Endothelial cell of umbilical vein (primary cell): ENCODE results near the gene PCP2. TPM values are rescaled to one million over a fixed set of nuclear protein-coding genes. Genes with fewer than 3 reads are reported as not detected.

Experiments used
- BruUV-seq: library from RNA; stranded (reverse); fragments of 400-500 nt; replicated peaks from 2 replicates; lab custom pipeline; 2021; lab: Mats Ljungman, UMichigan
- CTCF ChIA-PET: fragments of 300-600, 350-600 bp; sonication (Branson Sonifier 250); formaldehyde crosslinking; loops from one replicate; lab custom pipeline; 2021; ENCODE audit warnings: antibody characterized with exemption, inconsistent platforms; lab: Charles Lee
- POLR2A ChIA-PET: fragments of 300-600, 350-600 bp; sonication (Branson Sonifier 250); formaldehyde crosslinking; loops from one replicate; lab custom pipeline; 2021; ENCODE audit warnings: antibody characterized with exemption, inconsistent platforms; lab: Charles Lee
- DNase-seq: peaks from one replicate; pipeline ENCODE4 v3.0.0-alpha.2; 2011; ENCODE audit warnings: low read depth, low spot score
- FAIRE-seq: peaks from 2 replicates; lab custom pipeline; 2011; peaks lifted over from hg19 to GRCh38; lab: Jason Lieb, UNC
- H2AFZ ChIP-seq: 2 replicates; pipeline ENCODE4 v1.6.0; 2012; ENCODE audit warnings: low read depth, low read length, control low read depth, inconsistent platforms
- H3K27ac ChIP-seq: 2 replicates; pipeline ENCODE4 v1.5.1; 2011; ENCODE audit warnings: low read depth, mild to moderate bottlenecking, control low read depth, low read length, moderate library complexity; ENCODE audit not compliant: insufficient read depth
- H3K27me3 ChIP-seq, 2 experiments: 2 replicates each; pipeline versions ENCODE4 v1.6.0 to v1.6.1; 2011; ENCODE audit warnings: low read length in 2 of 2, mixed read lengths in 1 of 2; ENCODE audit not compliant: control insufficient read depth in 2 of 2, insufficient read depth in 2 of 2
- H3K36me3 ChIP-seq, 2 experiments: 2 replicates in 1 of 2; 3 replicates in 1 of 2; pipeline ENCODE4 v1.5.1; 2011; ENCODE audit warnings: low read length in 2 of 2, mild to moderate bottlenecking in 1 of 2, moderate library complexity in 1 of 2; ENCODE audit not compliant: control insufficient read depth in 2 of 2, insufficient read depth in 2 of 2; ENCODE audit errors: extremely low read depth in 1 of 2
- H3K4me1 ChIP-seq: 3 replicates; pipeline ENCODE4 v1.5.1; 2011; ENCODE audit warnings: mild to moderate bottlenecking, low read length; ENCODE audit not compliant: control insufficient read depth, insufficient read depth; ENCODE audit errors: extremely low read depth
- H3K4me2 ChIP-seq: 2 replicates; pipeline ENCODE4 v1.6.1; 2011; ENCODE audit warnings: low read length, control low read depth, mixed read lengths; ENCODE audit not compliant: insufficient read depth
- H3K4me3 ChIP-seq, 3 experiments: fragments of 200-600 bp in 1 of 3; sonication (generic), shearing (Covaris generic) in 1 of 3; replicated peaks in 1 of 3; 2 replicates each; pipeline ENCODE4 v1.5.1; 2011 to 2016; ENCODE audit warnings: control low read depth in 3 of 3, low read length in 3 of 3, mild to moderate bottlenecking in 2 of 3, inconsistent platforms in 1 of 3, low read depth in 1 of 3, moderate library complexity in 1 of 3; ENCODE audit not compliant: insufficient read depth in 1 of 3
- H3K79me2 ChIP-seq: 2 replicates; pipeline ENCODE4 v1.6.0; 2012; ENCODE audit warnings: low read length, inconsistent platforms; ENCODE audit not compliant: control insufficient read depth, insufficient read depth
- H3K9ac ChIP-seq: replicated peaks from 2 replicates; pipeline ENCODE3; 2011; ENCODE audit warnings: low read length, control low read depth; ENCODE audit not compliant: insufficient read depth; ENCODE audit errors: extremely low read depth
- H3K9me1 ChIP-seq: replicated peaks from 3 replicates; pipeline ENCODE4 v1.6.0; 2011; ENCODE audit warnings: mild to moderate bottlenecking, low read length; ENCODE audit not compliant: control insufficient read depth, insufficient read depth; ENCODE audit errors: extremely low read depth
- H3K9me3 ChIP-seq: replicated peaks from 2 replicates; pipeline ENCODE4 v1.5.1; 2012; ENCODE audit warnings: low read length, inconsistent platforms; ENCODE audit not compliant: control insufficient read depth, insufficient read depth
- H4K20me1 ChIP-seq: replicated peaks from 2 replicates; pipeline ENCODE3; 2011; ENCODE audit warnings: mild to moderate bottlenecking, low read length; ENCODE audit not compliant: control insufficient read depth, insufficient read depth; ENCODE audit errors: extremely low read depth
- EZH2 ChIP-seq: IDR thresholded peaks from 2 replicates; pipeline ENCODE4 v1.6.1; 2012; ENCODE audit warnings: borderline replicate concordance, low read depth, mild to moderate bottlenecking, moderate library complexity, low read length, inconsistent platforms; ENCODE audit not compliant: severe bottlenecking
- FOS ChIP-seq: IDR thresholded peaks from 2 replicates; pipeline ENCODE4 v1.6.1; 2011; ENCODE audit warnings: mild to moderate bottlenecking, low read length, moderate library complexity, borderline replicate concordance; ENCODE audit not compliant: insufficient read depth
- GATA2 ChIP-seq: IDR thresholded peaks from 2 replicates; pipeline ENCODE4 v1.7.0; 2011; ENCODE audit warnings: low read depth, mild to moderate bottlenecking, moderate library complexity, mixed read lengths, low read length; ENCODE audit not compliant: insufficient read length, insufficient read depth
- JUN ChIP-seq: IDR thresholded peaks from 2 replicates; pipeline ENCODE4 v1.6.1; 2011; ENCODE audit warnings: borderline replicate concordance, low read depth; ENCODE audit not compliant: insufficient read length, insufficient read depth
- MYC ChIP-seq: IDR thresholded peaks from one replicate; pipeline ENCODE4 v1.6.1; 2011; ENCODE audit warnings: mild to moderate bottlenecking, low read depth, low read length
- POLR2A ChIP-seq: IDR thresholded peaks from 2 replicates; pipeline ENCODE4 v1.6.1; 2012; ENCODE audit warnings: low read depth, mild to moderate bottlenecking, control low read depth, low read length
- POLR2AphosphoS5 ChIP-seq: IDR thresholded peaks from 2 replicates; pipeline ENCODE4 v1.6.1; 2012; ENCODE audit warnings: low read depth, mild to moderate bottlenecking, control low read depth, low read length, moderate library complexity; ENCODE audit not compliant: insufficient read depth
- dilution Hi-C: fragments of 300-500 bp; cut with MboI; formaldehyde crosslinking; loops from one replicate; pipeline ENCODE4 v1.15.0; 2019; ENCODE audit warnings: low sequenced_read_pairs; ENCODE audit not compliant: extremely low pct_ligation_motif_present
- intact Hi-C: fragments of 100-400 bp; cut with micrococcal nuclease; formaldehyde crosslinking; loops from one replicate; pipeline ENCODE4 v1.10.0; 2022
- polyA plus RNA-seq, 4 experiments: library from polyadenylated mRNA; depleted of rRNA in 3 of 4; stranded (reverse) in 3 of 4; unstranded in 1 of 4; fragments of >200 nt; gene quantifications; 2 replicates each; pipeline versions ENCODE4 v1.2.1 to v1.2.3, GENCODE V29; 2011 to 2012; ENCODE audit warnings: missing spikeins in 1 of 4
- total RNA-seq: library from RNA; stranded (reverse); gene quantifications from 2 replicates; pipeline ENCODE4 v1.2.3, GENCODE V29; 2021
- TF ChIP-seq, protein P1 (sequence below): IDR thresholded peaks from 2 replicates; pipeline ENCODE4 v1.6.1; 2011; ENCODE audit not compliant: insufficient read depth, insufficient read length
- TF ChIP-seq, protein P2 (sequence below), 2 donors: IDR thresholded peaks; 1 replicate in 1 of 2; 2 replicates in 1 of 2; pipeline ENCODE4 v1.5.1; 2011; ENCODE audit warnings: low read length in 2 of 2, mild to moderate bottlenecking in 2 of 2, moderate library complexity in 2 of 2, control low read depth in 1 of 2, inconsistent platforms in 1 of 2, low read depth in 1 of 2; ENCODE audit not compliant: insufficient read depth in 1 of 2; ENCODE audit errors: extremely low read depth in 1 of 2

The PCP2 gene
- total and polyA plus RNA-seq, 2 donors (not counting 3 experiments of a cell fraction or from before 2014, with no cell fraction given), result not detected

DNA sequence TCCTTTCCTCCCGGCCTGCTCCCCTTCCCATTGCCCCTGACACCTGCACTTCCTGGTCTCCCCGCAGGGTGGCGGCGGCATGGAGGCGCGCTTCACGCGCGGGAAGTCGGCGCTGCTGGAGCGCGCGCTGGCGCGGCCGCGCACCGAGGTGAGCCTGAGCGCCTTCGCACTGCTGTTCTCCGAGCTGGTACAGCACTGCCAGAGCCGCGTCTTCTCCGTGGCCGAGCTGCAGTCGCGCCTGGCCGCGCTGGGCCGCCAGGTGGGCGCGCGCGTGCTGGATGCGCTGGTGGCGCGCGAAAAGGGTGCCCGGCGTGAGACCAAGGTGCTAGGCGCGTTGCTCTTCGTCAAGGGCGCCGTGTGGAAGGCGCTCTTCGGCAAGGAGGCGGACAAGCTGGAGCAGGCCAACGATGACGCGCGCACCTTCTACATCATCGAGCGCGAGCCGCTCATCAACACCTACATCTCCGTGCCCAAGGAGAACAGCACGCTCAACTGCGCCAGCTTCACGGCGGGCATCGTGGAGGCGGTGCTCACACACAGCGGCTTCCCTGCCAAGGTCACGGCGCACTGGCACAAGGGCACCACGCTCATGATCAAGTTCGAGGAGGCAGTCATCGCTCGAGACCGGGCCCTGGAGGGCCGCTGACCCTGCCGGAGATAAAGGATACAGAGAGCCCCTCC is 48.8 kb upstream of the PCP2 start:
- CTCF ChIA-PET, result interaction anchor here (1.3 to 2.5 kb wide), 2 partner anchors 113 to 116 kb away, joined by 4 to 137 read pairs; no protein-coding TSS in a partner anchor
- intact Hi-C loops, result loop anchor here (5.0 kb wide), 2 partner anchors 170 to 240 kb away; partner anchors contain the start of gene SNAPC2
- H3K27ac ChIP-seq, result no peak overlapping the region
- peak overlapping the region in 2 of 3 experiments; percentile 49 to 100 for H3K4me3 ChIP-seq
- no peak overlapping the region for H3K9ac ChIP-seq
- H3K79me2 ChIP-seq, result peaks cover 21% of the 10 kb centered on the region
- no peaks in the 10 kb centered on the region for H3K9me3 ChIP-seq
- no peak for FAIRE-seq
- peak overlapping the region; percentile 65 for H3K4me2 ChIP-seq
- peaks cover 0 to 3% of the 10 kb centered on the region in 2 experiments for H3K36me3 ChIP-seq
- POLR2A ChIA-PET, result no interaction called here
- no peaks in the 10 kb centered on the region for H3K9me1 ChIP-seq
- peaks cover 7% of the 10 kb centered on the region for H3K4me1 ChIP-seq
- no peaks in the 10 kb centered on the region for H3K27me3 ChIP-seq
- dilution Hi-C loops, result no loop called here
- H2AFZ ChIP-seq, result no peak overlapping the region
- H4K20me1 ChIP-seq, result no peaks in the 10 kb centered on the region
- TSS peak; percentile 30 for BruUV-seq
- TF ChIP-seq FOS (no peak), POLR2AphosphoS5 (no peak), MYC (no peak), GATA2 (no peak), POLR2A (no peak), EZH2 (no peak), JUN (no peak)
- TF ChIP-seq, protein P1, sequence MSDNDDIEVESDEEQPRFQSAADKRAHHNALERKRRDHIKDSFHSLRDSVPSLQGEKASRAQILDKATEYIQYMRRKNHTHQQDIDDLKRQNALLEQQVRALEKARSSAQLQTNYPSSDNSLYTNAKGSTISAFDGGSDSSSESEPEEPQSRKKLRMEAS, result no peak
- TF ChIP-seq, protein P2, sequence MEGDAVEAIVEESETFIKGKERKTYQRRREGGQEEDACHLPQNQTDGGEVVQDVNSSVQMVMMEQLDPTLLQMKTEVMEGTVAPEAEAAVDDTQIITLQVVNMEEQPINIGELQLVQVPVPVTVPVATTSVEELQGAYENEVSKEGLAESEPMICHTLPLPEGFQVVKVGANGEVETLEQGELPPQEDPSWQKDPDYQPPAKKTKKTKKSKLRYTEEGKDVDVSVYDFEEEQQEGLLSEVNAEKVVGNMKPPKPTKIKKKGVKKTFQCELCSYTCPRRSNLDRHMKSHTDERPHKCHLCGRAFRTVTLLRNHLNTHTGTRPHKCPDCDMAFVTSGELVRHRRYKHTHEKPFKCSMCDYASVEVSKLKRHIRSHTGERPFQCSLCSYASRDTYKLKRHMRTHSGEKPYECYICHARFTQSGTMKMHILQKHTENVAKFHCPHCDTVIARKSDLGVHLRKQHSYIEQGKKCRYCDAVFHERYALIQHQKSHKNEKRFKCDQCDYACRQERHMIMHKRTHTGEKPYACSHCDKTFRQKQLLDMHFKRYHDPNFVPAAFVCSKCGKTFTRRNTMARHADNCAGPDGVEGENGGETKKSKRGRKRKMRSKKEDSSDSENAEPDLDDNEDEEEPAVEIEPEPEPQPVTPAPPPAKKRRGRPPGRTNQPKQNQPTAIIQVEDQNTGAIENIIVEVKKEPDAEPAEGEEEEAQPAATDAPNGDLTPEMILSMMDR (IDR thresholded peaks at IDR 0.05; ENCODE audit: extremely low read depth in 1 of 2, insufficient read depth in 1 of 2, low read depth in 1 of 2, low read length in 2 of 2), result no peak
- DNase-seq, result no peak
